Esophagus squamous epithelium (tissue), 5 donors: ENCODE data around the gene AMBP. TPM values are rescaled to one million over a fixed set of nuclear protein-coding genes. Genes with fewer than 3 reads are reported as not detected.

Experiments
- DNase-seq: peaks from one replicate; lab custom pipeline; 2025; lab: John Stamatoyannopoulos, UW
- H3K27ac ChIP-seq, 4 donors: fragments of 200-600 bp; sonication (generic); one replicate each; pipeline ENCODE4 v1.5.1; 2016 to 2019; ENCODE audit warnings: mild to moderate bottlenecking in 1 of 4
- H3K27me3 ChIP-seq, 4 donors: fragments of 200-600 bp; sonication (generic); 1 replicate in 3 of 4; 2 replicates in 1 of 4; pipeline versions ENCODE4 v1.5.1 to v1.6.0; 2017 to 2021; ENCODE audit warnings: antibody characterized with exemption in 1 of 4
- H3K36me3 ChIP-seq, 3 donors: fragments of 200-600 bp; sonication (generic); one replicate each; pipeline ENCODE4 v1.5.1; 2016 to 2019
- H3K4me1 ChIP-seq, 3 donors: fragments of 200-600 bp; sonication (generic); one replicate each; pipeline ENCODE4 v1.5.1; 2017 to 2019
- H3K4me3 ChIP-seq, 4 donors: fragments of 200-600 bp; sonication (generic); 1 replicate in 3 of 4; 2 replicates in 1 of 4; pipeline ENCODE4 v1.5.1; 2016 to 2019; ENCODE audit warnings: mild to moderate bottlenecking in 2 of 4, moderate library complexity in 1 of 4
- H3K9me3 ChIP-seq, 3 donors: fragments of 200-600 bp; sonication (generic); one replicate each; pipeline ENCODE4 v1.5.1; 2016 to 2019
- POLR2A ChIP-seq, 4 donors: fragments of 450-650 bp; IDR thresholded peaks; one replicate each; pipeline ENCODE4 v1.6.1; 2017; ENCODE audit warnings: antibody characterized with exemption in 4 of 4, mild to moderate bottlenecking in 4 of 4, moderate library complexity in 3 of 4
- WGBS, 2 donors: methylation state at CpG; one replicate each; pipeline ENCODE4 v1.1.5; 2018; 5-methylcytosine and 5-hydroxymethylcytosine counted together
- intact Hi-C: fragments of 100-400 bp; cut with DNase I; formaldehyde crosslinking; loops from one replicate; pipeline ENCODE4 v1.15.0; 2022
- total RNA-seq, 4 donors: library from RNA; depleted of rRNA; stranded (reverse); fragments of >200 nt; gene quantifications; one replicate each; pipeline ENCODE4 v1.1.0, GENCODE V29; 2016
- TF ChIP-seq, protein P1 (sequence below), 6 experiments: fragments of 450-650 bp in 4 of 6; fragments of 200-600 bp in 2 of 6; sonication (generic) in 2 of 6; IDR thresholded peaks; one replicate each; pipeline ENCODE4 v1.5.1; 2016 to 2019; ENCODE audit warnings: antibody characterized with exemption in 6 of 6, mild to moderate bottlenecking in 4 of 6, moderate library complexity in 4 of 6
- donor health status: DM: yes; HTN: yes; CAD: no.

Gene AMBP
- total RNA-seq, 4 donors from 2014 or later: 0.19 to 2.5 TPM; not detected in 2

- Histone ChIP-seq H3K27ac (no peak overlapping the region), H3K4me1 (no peaks in the 10 kb centered on the region), H3K36me3 (no peaks in the 10 kb centered on the region), H3K4me3 (no peak overlapping the region), H3K9me3 (no peaks in the 10 kb centered on the region), H3K27me3 (peaks cover 0 to 28% (median 0%) of the 10 kb centered on the region in 4 donors)
- intact Hi-C loops: no loop called here
- no peak for TF ChIP-seq POLR2A (IDR thresholded peaks at IDR 0.05)
- TF ChIP-seq, protein P1, sequence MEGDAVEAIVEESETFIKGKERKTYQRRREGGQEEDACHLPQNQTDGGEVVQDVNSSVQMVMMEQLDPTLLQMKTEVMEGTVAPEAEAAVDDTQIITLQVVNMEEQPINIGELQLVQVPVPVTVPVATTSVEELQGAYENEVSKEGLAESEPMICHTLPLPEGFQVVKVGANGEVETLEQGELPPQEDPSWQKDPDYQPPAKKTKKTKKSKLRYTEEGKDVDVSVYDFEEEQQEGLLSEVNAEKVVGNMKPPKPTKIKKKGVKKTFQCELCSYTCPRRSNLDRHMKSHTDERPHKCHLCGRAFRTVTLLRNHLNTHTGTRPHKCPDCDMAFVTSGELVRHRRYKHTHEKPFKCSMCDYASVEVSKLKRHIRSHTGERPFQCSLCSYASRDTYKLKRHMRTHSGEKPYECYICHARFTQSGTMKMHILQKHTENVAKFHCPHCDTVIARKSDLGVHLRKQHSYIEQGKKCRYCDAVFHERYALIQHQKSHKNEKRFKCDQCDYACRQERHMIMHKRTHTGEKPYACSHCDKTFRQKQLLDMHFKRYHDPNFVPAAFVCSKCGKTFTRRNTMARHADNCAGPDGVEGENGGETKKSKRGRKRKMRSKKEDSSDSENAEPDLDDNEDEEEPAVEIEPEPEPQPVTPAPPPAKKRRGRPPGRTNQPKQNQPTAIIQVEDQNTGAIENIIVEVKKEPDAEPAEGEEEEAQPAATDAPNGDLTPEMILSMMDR (IDR thresholded peaks at IDR 0.05): no peak
- 82 to 100% methylated on average over 2 of the region's 4 CpGs for WGBS, 2 donors
- no peak for DNase-seq
Observed at GRCh38 chr9:114090798-114091197, 12.7 kb upstream of the AMBP start.

- Histone ChIP-seq H3K4me3 (no peak overlapping the region), H3K36me3 (no peaks in the 10 kb centered on the region), H3K9me3 (no peaks in the 10 kb centered on the region), H3K27ac (no peak overlapping the region), H3K27me3 (peaks cover 0 to 23% (median 0%) of the 10 kb centered on the region in 4 donors), H3K4me1 (no peaks in the 10 kb centered on the region)
- intact Hi-C loops: no loop called here
- no peak for DNase-seq
- TF ChIP-seq, protein P1 (IDR thresholded peaks at IDR 0.05): no peak
- no peak for TF ChIP-seq POLR2A (IDR thresholded peaks at IDR 0.05)
- no CpG with 5 or more reads among the region's 4 CpGs for WGBS, 2 donors
Observed at GRCh38 chr9:114089206-114089840, 11.2 kb upstream of the AMBP start.

DNA sequence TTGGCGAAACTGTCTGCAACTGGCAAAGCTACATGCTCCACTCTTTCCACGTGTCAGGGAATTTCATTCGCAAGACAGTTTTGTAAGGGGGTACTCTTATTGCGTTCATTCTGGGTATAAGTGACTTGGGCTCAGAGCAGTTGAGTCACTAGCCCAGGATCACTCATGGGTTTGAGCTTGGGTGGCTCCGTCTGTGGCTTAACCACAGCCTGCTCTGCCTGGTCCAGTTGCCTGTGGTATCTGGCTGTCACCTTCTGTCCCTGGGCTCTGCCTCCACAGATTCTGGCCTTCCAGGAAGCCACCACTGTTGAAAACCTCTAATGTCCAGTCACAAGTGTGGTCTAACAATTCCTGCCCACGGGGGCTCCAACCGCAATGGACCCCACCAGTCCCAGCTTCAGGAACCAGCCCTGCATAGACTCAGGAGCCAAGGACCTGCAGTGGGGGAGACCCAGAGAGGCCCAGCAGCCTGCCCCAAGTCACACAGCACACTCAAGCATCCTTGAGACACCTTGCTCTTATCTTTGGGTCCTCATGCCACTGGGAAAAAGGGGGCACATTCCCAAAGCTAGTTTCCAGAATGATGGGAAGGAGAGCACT is 10.6 kb upstream of the AMBP start:
- Histone ChIP-seq H3K27me3 (peaks cover 0 to 23% (median 0%) of the 10 kb centered on the region in 4 donors), H3K27ac (no peak overlapping the region), H3K36me3 (no peaks in the 10 kb centered on the region), H3K4me3 (no peak overlapping the region), H3K4me1 (no peaks in the 10 kb centered on the region), H3K9me3 (no peaks in the 10 kb centered on the region)
- 85 to 87% methylated on average over 5 of the region's 7 CpGs for WGBS, 2 donors
- no peak for TF ChIP-seq POLR2A (IDR thresholded peaks at IDR 0.05)
- TF ChIP-seq, protein P1 (IDR thresholded peaks at IDR 0.05): no peak
- no peak for DNase-seq
- intact Hi-C loops: no loop called here

- WGBS, 2 donors: 67 to 69% methylated on average over 6 to 7 of the region's 7 CpGs
- Histone ChIP-seq H3K27me3 (peaks cover 0 to 16% (median 0%) of the 10 kb centered on the region in 4 donors), H3K27ac (no peak overlapping the region), H3K4me1 (peaks cover 0 to 8% (median 1%) of the 10 kb centered on the region in 3 donors), H3K36me3 (no peaks in the 10 kb centered on the region), H3K4me3 (no peak overlapping the region), H3K9me3 (no peaks in the 10 kb centered on the region)
- intact Hi-C loops: no loop called here
- no peak for TF ChIP-seq POLR2A (IDR thresholded peaks at IDR 0.05)
- TF ChIP-seq, protein P1 (IDR thresholded peaks at IDR 0.05): no peak
- DNase-seq: no peak
Observed at GRCh38 chr9:114087721-114088120, 9.6 kb upstream of the AMBP start.

GRCh38 chr9:114086607-114087006 is 8.5 kb upstream of the AMBP start:
- 73 to 77% methylated on average over 2 of the region's 4 CpGs for WGBS, 2 donors
- no peak for TF ChIP-seq POLR2A (IDR thresholded peaks at IDR 0.05)
- TF ChIP-seq, protein P1 (IDR thresholded peaks at IDR 0.05): no peak
- no peak for DNase-seq
- intact Hi-C loops: no loop called here
- H3K27me3 ChIP-seq: peaks cover 0 to 13% (median 0%) of the 10 kb centered on the region in 4 donors
- H3K4me1 ChIP-seq: peaks cover 0 to 10% (median 2%) of the 10 kb centered on the region in 3 donors
- no peaks in the 10 kb centered on the region for H3K36me3 ChIP-seq
- H3K27ac ChIP-seq: no peak overlapping the region
- no peak overlapping the region for H3K4me3 ChIP-seq
- H3K9me3 ChIP-seq: no peaks in the 10 kb centered on the region
